ENCODE data around the gene STAT6.
A peak's percentile ranks its signal among the peaks of the same experiment; 100 is the strongest.
"Not testable (repeated sequence)": the region's sequence is repeated elsewhere in the genome, so short reads cannot be mapped to it uniquely, and the experiment has no call there.

Gene STAT6

GRCh38 chr12:57087691-57088353 lies 23.3 kb downstream of the STAT6 start:
- peak; percentile 54 for DNase-seq (ENCODE audit: low spot score)

GRCh38 chr12:57087010-57087690 lies 24.0 kb downstream of the STAT6 start:
- peak; percentile 63 for DNase-seq (ENCODE audit: low spot score)

GRCh38 chr12:57086493-57087009 lies 24.6 kb downstream of the STAT6 start:
- peak; percentile 58 for DNase-seq (ENCODE audit: low spot score)

GRCh38 chr12:57085999-57086492 lies 25.1 kb downstream of the STAT6 start:
- DNase-seq (ENCODE audit: low spot score), result no peak

- no peak for DNase-seq (ENCODE audit: low spot score)
These were observed 30.3 kb downstream of the STAT6 start for GRCh38 chr12:57080855-57081254.

GRCh38 chr12:57079821-57080220 lies 31.3 kb downstream of the STAT6 start:
- no peak for DNase-seq (ENCODE audit: low spot score)

- DNase-seq (ENCODE audit: low spot score), result peak; percentile 100
These were observed 32.4 kb downstream of the STAT6 start, which contains the start of gene NEMP1 for GRCh38 chr12:57078519-57079404. TSS of gene NEMP1 (minus strand) at chr12:57078791. CDS start at chr12:57078745, 46 bp downstream.

GRCh38 chr12:57073566-57074450 lies 37.4 kb downstream of the STAT6 start:
- DNase-seq (ENCODE audit: low spot score), result not testable (repeated sequence)

- no peak for DNase-seq (ENCODE audit: low spot score)
These were observed 38.5 kb downstream of the STAT6 start for GRCh38 chr12:57072661-57073060.

GRCh38 chr12:57069523-57069922 lies 41.6 kb downstream of the STAT6 start:
- peak; percentile 78 for DNase-seq (ENCODE audit: low spot score)

GRCh38 chr12:57066245-57066644 lies 44.9 kb downstream of the STAT6 start:
- no peak for DNase-seq (ENCODE audit: low spot score)

GRCh38 chr12:57063991-57064685 lies 47.0 kb downstream of the STAT6 start:
- DNase-seq (ENCODE audit: low spot score), result no peak

- no peak for DNase-seq (ENCODE audit: low spot score)
These were observed 52.7 kb downstream of the STAT6 start for GRCh38 chr12:57058454-57058853.

GRCh38 chr12:57057067-57057751 lies 54.0 kb downstream of the STAT6 start:
- DNase-seq (ENCODE audit: low spot score), result no peak

GRCh38 chr12:57055824-57056223 lies 55.3 kb downstream of the STAT6 start:
- no peak for DNase-seq (ENCODE audit: low spot score)

GRCh38 chr12:57053901-57054300 lies 57.3 kb downstream of the STAT6 start:
- not testable (repeated sequence) for DNase-seq (ENCODE audit: low spot score)

GRCh38 chr12:57053146-57053545 lies 58.0 kb downstream of the STAT6 start:
- not testable (repeated sequence) for DNase-seq (ENCODE audit: low spot score)

GRCh38 chr12:57051011-57051410 lies 60.2 kb downstream of the STAT6 start:
- DNase-seq (ENCODE audit: low spot score), result no peak

GRCh38 chr12:57049890-57050289 lies 61.3 kb downstream of the STAT6 start, which contains the start of gene MYO1A:
TSS of gene MYO1A (minus strand) at chr12:57050129. CDS start at chr12:57048323, 1,806 bp downstream.
- DNase-seq (ENCODE audit: low spot score), result no peak

- DNase-seq (ENCODE audit: low spot score), result no peak
These were observed 62.1 kb downstream of the STAT6 start for GRCh38 chr12:57049119-57049446.
